Smooth muscle cell (in vitro differentiated cells): ENCODE data around the gene ARHGEF40. TPM values are rescaled to one million over a fixed set of nuclear protein-coding genes. Genes with fewer than 3 reads are reported as not detected.
A peak's percentile ranks its signal among the peaks of the same experiment; 100 is the strongest.

Source experiments
- DNase-seq: peaks from one replicate; lab custom pipeline; 2025; ENCODE audit not compliant: unreplicated experiment; lab: John Stamatoyannopoulos, UW
- H2AFZ ChIP-seq: fragments of 200-600 bp; sonication (generic); 2 replicates; pipeline ENCODE4 v1.6.0; 2016; ENCODE audit warnings: antibody characterized with exemption, low read depth, mild to moderate bottlenecking
- H3F3A ChIP-seq: fragments of 200-600 bp; sonication (generic); 2 replicates; pipeline ENCODE4 v1.6.0; 2017; ENCODE audit warnings: antibody characterized with exemption, low read depth
- H3K27ac ChIP-seq: fragments of 200-600 bp; sonication (generic); 2 replicates; pipeline ENCODE4 v1.5.1; 2016; ENCODE audit warnings: low read depth, mild to moderate bottlenecking
- H3K27me3 ChIP-seq: fragments of 200-600 bp; sonication (generic); 2 replicates; pipeline ENCODE4 v1.6.1; 2016; ENCODE audit warnings: low read depth, mild to moderate bottlenecking
- H3K36me3 ChIP-seq: fragments of 200-600 bp; sonication (generic); 2 replicates; pipeline ENCODE4 v1.5.1; 2016; ENCODE audit warnings: low read depth
- H3K4me1 ChIP-seq: fragments of 200-600 bp; sonication (generic); 2 replicates; pipeline ENCODE4 v1.5.1; 2016; ENCODE audit warnings: low read depth
- H3K4me2 ChIP-seq: fragments of 200-600 bp; sonication (generic); 2 replicates; pipeline ENCODE4 v1.6.0; 2016; ENCODE audit warnings: mild to moderate bottlenecking
- H3K4me3 ChIP-seq: fragments of 200-600 bp; sonication (generic); 2 replicates; pipeline ENCODE4 v1.5.1; 2016; ENCODE audit warnings: mild to moderate bottlenecking
- H3K79me2 ChIP-seq: fragments of 200-600 bp; sonication (generic); 2 replicates; pipeline ENCODE4 v1.6.0; 2016; ENCODE audit warnings: low read depth, mild to moderate bottlenecking
- H3K9ac ChIP-seq: fragments of 200-600 bp; sonication (generic); 2 replicates; pipeline ENCODE4 v1.6.0; 2016; ENCODE audit warnings: low read depth
- H3K9me3 ChIP-seq: fragments of 200-600 bp; sonication (generic); replicated peaks from 2 replicates; pipeline ENCODE4 v1.5.1; 2016; ENCODE audit warnings: low read depth
- H4K20me1 ChIP-seq: fragments of 200-600 bp; sonication (generic); 2 replicates; pipeline ENCODE4 v1.6.0; 2016; ENCODE audit warnings: low read depth
- CTCF ChIP-seq: fragments of 200-600 bp; sonication (generic); IDR thresholded peaks from 2 replicates; pipeline ENCODE4 v1.5.1; 2017; ENCODE audit warnings: borderline replicate concordance, mild to moderate bottlenecking, antibody characterized with exemption; ENCODE audit not compliant: insufficient read depth, poor library complexity, severe bottlenecking
- WGBS: methylation state at CpG from one replicate; pipeline ENCODE4 v1.1.7; 2016; ENCODE audit warnings: low lambda C conversion rate; 5-methylcytosine and 5-hydroxymethylcytosine counted together
- polyA plus RNA-seq: library from polyadenylated mRNA; unstranded; fragments of >200 nt; fragmentation: Nextera tagmentation; extraction: Ambion mirVana; gene quantifications from 2 replicates; pipeline ENCODE4 v1.2.1, GENCODE V29; 2016
- total RNA-seq: library from RNA; depleted of rRNA; stranded (reverse); fragments of >200 nt; gene quantifications from 2 replicates; pipeline ENCODE4 v1.2.3, GENCODE V29; 2014

Gene ARHGEF40
- total and polyA plus RNA-seq, 2 experiments from 2014 or later = 67.8 to 74.4 TPM

GRCh38 chr14:21101802-21102413 lies 31.8 kb downstream of the ARHGEF40 start:
- H3K9me3 ChIP-seq = no peaks in the 10 kb centered on the region
- H3K79me2 ChIP-seq = no peaks in the 10 kb centered on the region
- H3K4me2 ChIP-seq = no peak overlapping the region
- no peak for DNase-seq
- WGBS = 69% methylated on average over 8 of the region's 8 CpGs
- no peak overlapping the region for H2AFZ ChIP-seq
- no peak overlapping the region for H3K9ac ChIP-seq
- no peaks in the 10 kb centered on the region for H3K27me3 ChIP-seq
- H3K4me3 ChIP-seq = no peak overlapping the region
- H3K27ac ChIP-seq = peak overlapping the region; percentile 31
- H4K20me1 ChIP-seq = no peaks in the 10 kb centered on the region
- peaks cover 21% of the 10 kb centered on the region for H3F3A ChIP-seq
- no peaks in the 10 kb centered on the region for H3K36me3 ChIP-seq
- TF ChIP-seq CTCF = no peak
- peaks cover 47% of the 10 kb centered on the region for H3K4me1 ChIP-seq

DNA sequence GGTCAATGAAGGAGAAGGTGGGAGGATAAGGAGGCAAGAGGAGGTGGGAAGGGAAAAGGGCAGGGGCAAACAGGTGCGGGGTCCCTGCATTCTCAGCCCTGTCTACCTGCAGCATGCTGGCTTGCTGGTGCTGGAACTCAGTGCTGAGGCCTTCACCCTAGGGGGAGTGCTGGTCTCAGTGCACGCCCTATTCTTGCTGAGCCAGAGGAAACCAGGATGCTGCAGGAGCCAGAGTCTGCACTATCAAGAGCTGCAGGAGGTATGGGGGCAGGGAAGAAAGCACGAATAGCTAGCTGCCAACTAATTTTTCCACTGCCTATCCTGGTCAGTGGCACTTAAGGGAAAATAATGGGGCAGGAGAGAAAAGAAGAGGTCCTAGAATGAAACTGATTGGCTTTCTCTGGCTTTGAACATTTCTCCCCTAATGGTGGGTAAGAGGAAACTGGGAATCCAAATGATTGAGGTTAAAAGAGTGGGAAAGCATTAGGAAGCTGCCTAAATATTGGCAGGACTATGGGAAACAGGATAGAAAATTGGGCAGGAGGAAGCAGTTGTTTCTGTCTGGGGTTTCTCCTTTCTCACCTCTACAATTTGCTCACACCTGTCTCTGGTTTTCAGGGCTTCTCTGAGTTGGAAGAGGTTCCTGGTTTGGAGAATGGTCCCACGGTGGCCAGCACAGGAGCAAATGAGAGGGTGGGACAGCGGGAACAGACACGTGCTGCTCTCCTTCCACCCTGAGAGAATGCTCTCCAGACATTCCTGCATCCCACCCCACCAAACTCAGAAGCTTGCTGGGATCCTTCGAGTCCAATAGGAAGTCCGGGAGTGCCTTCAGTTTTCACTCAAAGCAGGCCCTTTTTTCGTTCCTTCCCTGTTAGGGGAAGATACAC lies 32.7 kb downstream of the ARHGEF40 start:
- peak overlapping the region; percentile 99 for H3K27ac ChIP-seq
- DNase-seq = no peak

GRCh38 chr14:21103411-21103709 lies 33.3 kb downstream of the ARHGEF40 start:
- DNase-seq = no peak
- peak overlapping the region; percentile 70 for H3K4me3 ChIP-seq
- H3K9ac ChIP-seq = peak overlapping the region; percentile 99
- peak overlapping the region; percentile 95 for H3K4me2 ChIP-seq
- H3K27me3 ChIP-seq = no peaks in the 10 kb centered on the region
- H2AFZ ChIP-seq = peak overlapping the region; percentile 69
- H3F3A ChIP-seq = peaks cover 21% of the 10 kb centered on the region
- no peaks in the 10 kb centered on the region for H4K20me1 ChIP-seq
- peak; percentile 59 for TF ChIP-seq CTCF
- H3K79me2 ChIP-seq = no peaks in the 10 kb centered on the region
- WGBS = 1% methylated on average over 9 of the region's 9 CpGs
- H3K36me3 ChIP-seq = no peaks in the 10 kb centered on the region
- H3K27ac ChIP-seq = peak overlapping the region; percentile 99
- no peaks in the 10 kb centered on the region for H3K9me3 ChIP-seq
- H3K4me1 ChIP-seq = peaks cover 41% of the 10 kb centered on the region

More for the DNA sequence above, 32.7 kb downstream of the ARHGEF40 start:
- no peak for TF ChIP-seq CTCF
- no peaks in the 10 kb centered on the region for H4K20me1 ChIP-seq
- H3K9me3 ChIP-seq = no peaks in the 10 kb centered on the region
- WGBS = 14% methylated on average over 9 of the region's 9 CpGs
- H3K4me2 ChIP-seq = peak overlapping the region; percentile 95
- peaks cover 21% of the 10 kb centered on the region for H3F3A ChIP-seq
- peaks cover 41% of the 10 kb centered on the region for H3K4me1 ChIP-seq
- H2AFZ ChIP-seq = peak overlapping the region; percentile 69
- no peaks in the 10 kb centered on the region for H3K36me3 ChIP-seq
- H3K4me3 ChIP-seq = peak overlapping the region; percentile 70
- no peaks in the 10 kb centered on the region for H3K27me3 ChIP-seq
- no peaks in the 10 kb centered on the region for H3K79me2 ChIP-seq
- H3K9ac ChIP-seq = peak overlapping the region; percentile 99
